Fibroblast of lung (primary cell): ENCODE measurements around the gene PLCD4.

Experiments
- EZH2 ChIP-seq: IDR thresholded peaks from 2 replicates; pipeline ENCODE4 v1.5.1; 2012; ENCODE audit warnings: low read length, control low read depth, mild to moderate bottlenecking; ENCODE audit errors: missing control alignments
- TF ChIP-seq, protein P1 (sequence below), 2 donors: IDR thresholded peaks in 1 of 2; conservative IDR thresholded peaks in 1 of 2; 1 replicate in 1 of 2; 2 replicates in 1 of 2; pipeline ENCODE4 v1.5.1; 2011 to 2012; ENCODE audit warnings: low read length in 2 of 2, control low read depth in 1 of 2, inconsistent platforms in 1 of 2, low read depth in 1 of 2, mild to moderate bottlenecking in 1 of 2

- TF ChIP-seq, protein P1, sequence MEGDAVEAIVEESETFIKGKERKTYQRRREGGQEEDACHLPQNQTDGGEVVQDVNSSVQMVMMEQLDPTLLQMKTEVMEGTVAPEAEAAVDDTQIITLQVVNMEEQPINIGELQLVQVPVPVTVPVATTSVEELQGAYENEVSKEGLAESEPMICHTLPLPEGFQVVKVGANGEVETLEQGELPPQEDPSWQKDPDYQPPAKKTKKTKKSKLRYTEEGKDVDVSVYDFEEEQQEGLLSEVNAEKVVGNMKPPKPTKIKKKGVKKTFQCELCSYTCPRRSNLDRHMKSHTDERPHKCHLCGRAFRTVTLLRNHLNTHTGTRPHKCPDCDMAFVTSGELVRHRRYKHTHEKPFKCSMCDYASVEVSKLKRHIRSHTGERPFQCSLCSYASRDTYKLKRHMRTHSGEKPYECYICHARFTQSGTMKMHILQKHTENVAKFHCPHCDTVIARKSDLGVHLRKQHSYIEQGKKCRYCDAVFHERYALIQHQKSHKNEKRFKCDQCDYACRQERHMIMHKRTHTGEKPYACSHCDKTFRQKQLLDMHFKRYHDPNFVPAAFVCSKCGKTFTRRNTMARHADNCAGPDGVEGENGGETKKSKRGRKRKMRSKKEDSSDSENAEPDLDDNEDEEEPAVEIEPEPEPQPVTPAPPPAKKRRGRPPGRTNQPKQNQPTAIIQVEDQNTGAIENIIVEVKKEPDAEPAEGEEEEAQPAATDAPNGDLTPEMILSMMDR (conservative IDR thresholded peaks at IDR 0.05 in 1 of 2, IDR thresholded peaks at IDR 0.05 in 1 of 2; ENCODE audit: low read depth in 1 of 2, low read length in 2 of 2) = no peak
- no peak for TF ChIP-seq EZH2
These were observed 49.8 kb upstream of the PLCD4 start for GRCh38 chr2:218557941-218558340.
